ENCODE measurements around the gene IPO4. TPM values are rescaled to one million over a fixed set of nuclear protein-coding genes. Genes with fewer than 3 reads are reported as not detected.

Gene IPO4
- total and polyA plus RNA-seq, 9 of the 15 experiments (the other 6 are each of a cell fraction or from before 2014, with no cell fraction given), result 7.3 to 122 (median 31.8) TPM

- TF ChIP-seq RAD21 (CRISPR knock-in tag; conservative IDR thresholded peaks at IDR 0.05 in 1 of 2, IDR thresholded peaks at IDR 0.05 in 1 of 2) (no peak), PHB (CRISPR knock-in tag; IDR thresholded peaks at IDR 0.05) (no peak), ZNF395 (CRISPR knock-in tag; IDR thresholded peaks at IDR 0.05) (no peak), PBX2 (CRISPR knock-in tag; IDR thresholded peaks at IDR 0.05; ENCODE audit: low read depth) (no peak), PBX2 (tag; conservative IDR thresholded peaks at IDR 0.05; ENCODE audit: low read depth) (no peak), TEAD2 (tag; IDR thresholded peaks at IDR 0.05) (no peak), ZNF134 (CRISPR knock-in tag; conservative IDR thresholded peaks at IDR 0.05) (no peak), XRCC3 (IDR thresholded peaks at IDR 0.05) (no peak), ZNF280A (IDR thresholded peaks at IDR 0.05; ENCODE audit: low read depth, partially characterized antibody) (no peak), ZEB2 (IDR thresholded peaks at IDR 0.05) (no peak), GATAD2A (IDR thresholded peaks at IDR 0.05) (no peak), ZNF121 (CRISPR knock-in tag; conservative IDR thresholded peaks at IDR 0.05) (no peak), CBX8 (IDR thresholded peaks at IDR 0.05; ENCODE audit: borderline replicate concordance, extremely low read depth, low read depth, low read length, poor library complexity, severe bottlenecking) (no peak), FOXK1 (CRISPR knock-in tag; IDR thresholded peaks at IDR 0.05; ENCODE audit: borderline replicate concordance) (no peak), CGGBP1 (CRISPR knock-in tag; IDR thresholded peaks at IDR 0.05) (no peak), NR0B1 (IDR thresholded peaks at IDR 0.05; ENCODE audit: partially characterized antibody) (no peak), BDP1 (IDR thresholded peaks at IDR 0.05; ENCODE audit: insufficient read depth, insufficient read length) (no peak), SP1 (CRISPR knock-in tag; IDR thresholded peaks at IDR 0.05) (peak; percentile 69; the same call in 1 of the 2 replicates), E2F4 (CRISPR knock-in tag; IDR thresholded peaks at IDR 0.05; ENCODE audit: low read depth) (peak; percentile 81)
Measured at GRCh38 chr14:24195186-24196070, 6.8 kb upstream of the IPO4 start, which contains the start of gene TM9SF1 (continued).
